DND-41 (cell line): ENCODE results near the gene FLNC.

Experiments used
- ATAC-seq: fragments of 200-7000 bp; cut with Tn5 transposase; 3 replicates; pipeline ENCODE4 v1.9.1; 2021; ENCODE audit warnings: low read depth; ENCODE audit not compliant: insufficient read depth
- DNase-seq: peaks from one replicate; pipeline ENCODE4 v3.0.0-alpha.2; 2020
- H2AFZ ChIP-seq: 2 replicates; pipeline ENCODE4 v1.6.0; 2012; ENCODE audit warnings: low read depth, low read length
- H3K27ac ChIP-seq: 2 replicates; pipeline ENCODE4 v1.5.1; 2012; ENCODE audit warnings: low read length, inconsistent platforms
- H3K27me3 ChIP-seq: fragments of 200-600 bp; sonication (generic); 2 replicates; pipeline ENCODE4 v1.6.0; 2012; ENCODE audit warnings: low read length, mild to moderate bottlenecking, inconsistent platforms; ENCODE audit not compliant: insufficient read depth, poor library complexity
- H3K36me3 ChIP-seq: 2 replicates; pipeline ENCODE4 v1.5.1; 2012; ENCODE audit warnings: low read length, inconsistent platforms; ENCODE audit not compliant: insufficient read depth
- H3K4me1 ChIP-seq: 2 replicates; pipeline ENCODE4 v1.5.1; 2012; ENCODE audit warnings: mild to moderate bottlenecking, low read length; ENCODE audit not compliant: insufficient read depth
- H3K4me2 ChIP-seq: 2 replicates; pipeline ENCODE4 v1.6.0; 2012; ENCODE audit warnings: mild to moderate bottlenecking, moderate library complexity, low read length, inconsistent platforms; ENCODE audit not compliant: insufficient read depth
- H3K4me3 ChIP-seq, 2 experiments: fragments of 200-600 bp in 1 of 2; shearing (Covaris generic) in 1 of 2; 2 replicates each; pipeline ENCODE4 v1.5.1; 2012 to 2016; ENCODE audit warnings: inconsistent platforms in 2 of 2, low read length in 2 of 2, mild to moderate bottlenecking in 2 of 2, low read depth in 1 of 2, moderate library complexity in 1 of 2
- H3K79me2 ChIP-seq: 2 replicates; pipeline ENCODE4 v1.6.0; 2012; ENCODE audit warnings: low read length, inconsistent platforms; ENCODE audit not compliant: insufficient read depth
- H3K9ac ChIP-seq: 2 replicates; pipeline ENCODE4 v1.6.0; 2012; ENCODE audit warnings: low read depth, mild to moderate bottlenecking, inconsistent platforms, low read length, moderate library complexity
- H3K9me3 ChIP-seq: 2 replicates; pipeline ENCODE4 v1.5.1; 2012; ENCODE audit warnings: low read length, moderate library complexity, mild to moderate bottlenecking, inconsistent platforms; ENCODE audit not compliant: insufficient read depth, severe bottlenecking
- H4K20me1 ChIP-seq: 2 replicates; pipeline ENCODE4 v1.6.0; 2012; ENCODE audit warnings: low read length; ENCODE audit not compliant: insufficient read depth
- CTCF ChIP-seq: IDR thresholded peaks from 2 replicates; pipeline ENCODE4 v1.5.1; 2012; ENCODE audit warnings: borderline replicate concordance, low read length, moderate library complexity, mild to moderate bottlenecking; ENCODE audit not compliant: poor library complexity, severe bottlenecking; ENCODE audit errors: extremely low read depth
- EZH2 ChIP-seq: IDR thresholded peaks from 3 replicates; pipeline ENCODE4 v1.6.1; 2012; ENCODE audit warnings: borderline replicate concordance, low read depth, mild to moderate bottlenecking, moderate library complexity, low read length, inconsistent platforms; ENCODE audit not compliant: severe bottlenecking

Gene FLNC

GRCh38 chr7:128792471-128793180 lies 37.6 kb upstream of the FLNC start:
- TF ChIP-seq EZH2 (no peak), CTCF (peak; percentile 17)
- peak overlapping the region in 1 of 2 experiments; percentile 99; a peak in 2 of 4 replicates for H3K4me3 ChIP-seq
- peak overlapping the region; percentile 86 for H3K9ac ChIP-seq
- no peak overlapping the region for H2AFZ ChIP-seq
- H3K9me3 ChIP-seq, result no peaks in the 10 kb centered on the region
- peaks cover 7% of the 10 kb centered on the region for H3K27me3 ChIP-seq
- H3K27ac ChIP-seq, result peak overlapping the region; percentile 23; the same call in 1 of the 2 replicates
- 0 out of 2 replicates have a peak, but pooled peaks cover 7% of the 10 kb centered on the region for H3K79me2 ChIP-seq
- DNase-seq, result no peak
- no peak for ATAC-seq
- H3K4me2 ChIP-seq, result peak overlapping the region; percentile 99
- H3K4me1 ChIP-seq, result peaks cover 21% of the 10 kb centered on the region
- H4K20me1 ChIP-seq, result no peaks in the 10 kb centered on the region
- peaks cover 11% of the 10 kb centered on the region for H3K36me3 ChIP-seq

DNA sequence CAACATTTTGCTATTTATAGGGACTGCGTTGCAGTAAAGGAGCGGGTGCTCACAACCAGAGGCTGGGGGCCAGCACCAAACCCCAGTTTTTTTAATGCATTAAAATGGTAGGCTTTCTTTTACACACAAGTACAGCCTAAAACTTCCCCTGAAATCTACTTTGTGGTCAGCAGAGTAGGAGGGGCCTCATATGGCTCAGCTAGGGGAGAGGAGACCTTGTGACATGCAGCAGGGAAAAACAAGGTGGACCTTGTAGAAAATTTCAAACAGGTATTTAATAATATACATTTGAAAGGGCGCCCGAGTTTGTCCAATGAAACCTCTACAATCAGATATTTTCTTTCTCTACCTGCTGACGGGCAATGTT lies 37.0 kb upstream of the FLNC start:
- 0 out of 2 replicates have a peak, but pooled peaks cover 7% of the 10 kb centered on the region for H3K79me2 ChIP-seq
- no peaks in the 10 kb centered on the region for H3K9me3 ChIP-seq
- H3K4me3 ChIP-seq, result no peak overlapping the region
- no peak overlapping the region for H3K27ac ChIP-seq
- ATAC-seq, result no peak
- H3K4me2 ChIP-seq, result no peak overlapping the region
- peaks cover 11% of the 10 kb centered on the region for H3K36me3 ChIP-seq
- H2AFZ ChIP-seq, result no peak overlapping the region
- TF ChIP-seq CTCF (no peak), EZH2 (no peak)
- no peak for DNase-seq
- H4K20me1 ChIP-seq, result no peaks in the 10 kb centered on the region
- H3K9ac ChIP-seq, result no peak overlapping the region
- H3K27me3 ChIP-seq, result peaks cover 7% of the 10 kb centered on the region
- peaks cover 21% of the 10 kb centered on the region for H3K4me1 ChIP-seq

GRCh38 chr7:128794020-128794419 lies 36.2 kb upstream of the FLNC start:
- Histone ChIP-seq H3K4me2 (no peak overlapping the region), H4K20me1 (no peaks in the 10 kb centered on the region), H2AFZ (no peak overlapping the region), H3K4me1 (peaks cover 21% of the 10 kb centered on the region), H3K9me3 (no peaks in the 10 kb centered on the region), H3K27ac (no peak overlapping the region), H3K9ac (no peak overlapping the region), H3K4me3 (no peak overlapping the region), H3K27me3 (peaks cover 2% of the 10 kb centered on the region), H3K79me2 (0 out of 2 replicates have a peak, but pooled peaks cover 7% of the 10 kb centered on the region), H3K36me3 (peaks cover 13% of the 10 kb centered on the region)
- ATAC-seq (no peak), DNase-seq (no peak)
- TF ChIP-seq EZH2 (no peak), CTCF (peak; percentile 44)
